Neuronal stem cell (in vitro differentiated cells): ENCODE measurements around the gene ASCC1.

ENCODE experiments used
- DNase-seq: peaks from one replicate; pipeline ENCODE4 v3.0.0-alpha.2; 2013; ENCODE audit warnings: low spot score
- H2AFZ ChIP-seq: one replicate; pipeline ENCODE4 v1.6.1; 2013; ENCODE audit warnings: mild to moderate bottlenecking, low read length, inconsistent platforms
- H2AK5ac ChIP-seq: 2 replicates; pipeline ENCODE4 v1.6.1; 2013; ENCODE audit warnings: low read depth, mild to moderate bottlenecking, inconsistent platforms, low read length, moderate library complexity, mixed read lengths
- H2BK120ac ChIP-seq: 2 replicates; pipeline ENCODE4 v1.6.1; 2013; ENCODE audit warnings: low read depth, mild to moderate bottlenecking, inconsistent platforms, low read length, moderate library complexity, mixed read lengths
- H2BK12ac ChIP-seq: one replicate; pipeline ENCODE4 v1.6.1; 2013; ENCODE audit warnings: low read length, inconsistent platforms
- H2BK15ac ChIP-seq: 2 replicates; pipeline ENCODE4 v1.6.1; 2013; ENCODE audit warnings: mild to moderate bottlenecking, low read length, inconsistent platforms, mixed read lengths
- H2BK5ac ChIP-seq: one replicate; pipeline ENCODE4 v1.6.1; 2013; ENCODE audit warnings: inconsistent platforms, mild to moderate bottlenecking, low read length, moderate library complexity
- H3K14ac ChIP-seq: one replicate; pipeline ENCODE4 v1.6.1; 2013; ENCODE audit warnings: low read length, inconsistent platforms
- H3K18ac ChIP-seq: 2 replicates; pipeline ENCODE4 v1.6.1; 2013; ENCODE audit warnings: low read length, inconsistent platforms
- H3K23ac ChIP-seq: 2 replicates; pipeline ENCODE4 v1.6.1; 2013; ENCODE audit warnings: low read depth, mild to moderate bottlenecking, mixed read lengths, low read length, inconsistent platforms; ENCODE audit not compliant: poor library complexity
- H3K27ac ChIP-seq: replicated peaks from 3 replicates; pipeline ENCODE4 v1.5.1; 2013; ENCODE audit warnings: low read length, inconsistent platforms
- H3K27me3 ChIP-seq, 3 experiments: 2 replicates each; pipeline ENCODE4 v1.6.1; 2013; ENCODE audit warnings: low read length in 3 of 3, mild to moderate bottlenecking in 2 of 3, inconsistent platforms in 1 of 3, low read depth in 1 of 3, mixed read lengths in 1 of 3, moderate library complexity in 1 of 3; ENCODE audit not compliant: control insufficient read depth in 3 of 3, insufficient read depth in 3 of 3
- H3K36me3 ChIP-seq, 2 donors: replicated peaks in 1 of 2; 2 replicates each; pipeline ENCODE4 v1.6.1; 2013; ENCODE audit warnings: low read length in 2 of 2; ENCODE audit not compliant: control insufficient read depth in 2 of 2, insufficient read depth in 2 of 2
- H3K4ac ChIP-seq: 2 replicates; pipeline ENCODE4 v1.6.1; 2013; ENCODE audit warnings: inconsistent platforms, mild to moderate bottlenecking, low read length, moderate library complexity
- H3K4me1 ChIP-seq, 2 donors: 1 replicate in 1 of 2; 2 replicates in 1 of 2; pipeline ENCODE4 v1.6.1; 2013; ENCODE audit warnings: low read length in 2 of 2, low read depth in 1 of 2; ENCODE audit not compliant: control insufficient read depth in 2 of 2, insufficient read depth in 1 of 2
- H3K4me2 ChIP-seq: one replicate; pipeline ENCODE4 v1.6.1; 2013; ENCODE audit warnings: mild to moderate bottlenecking, low read length, inconsistent platforms; ENCODE audit not compliant: insufficient read depth, poor library complexity, severe bottlenecking
- H3K4me3 ChIP-seq, 2 donors: 2 replicates each; pipeline ENCODE4 v1.5.1; 2013; ENCODE audit warnings: low read length in 2 of 2, mild to moderate bottlenecking in 2 of 2, inconsistent platforms in 1 of 2, moderate library complexity in 1 of 2
- H3K79me1 ChIP-seq: one replicate; pipeline ENCODE4 v1.6.1; 2013; ENCODE audit warnings: low read depth, mild to moderate bottlenecking, inconsistent platforms, low read length, moderate library complexity
- H3K9ac ChIP-seq: one replicate; pipeline ENCODE4 v1.6.1; 2013; ENCODE audit warnings: mild to moderate bottlenecking, low read depth, low read length, inconsistent platforms; ENCODE audit not compliant: poor library complexity
- H3K9me3 ChIP-seq, 2 donors: replicated peaks in 1 of 2; 2 replicates each; pipeline versions ENCODE3 to v1.6.1; 2013; ENCODE audit warnings: low read length in 2 of 2, mild to moderate bottlenecking in 2 of 2, inconsistent platforms in 1 of 2, low read depth in 1 of 2, mixed read lengths in 1 of 2, moderate library complexity in 1 of 2; ENCODE audit not compliant: control insufficient read depth in 2 of 2, insufficient read depth in 1 of 2
- H4K8ac ChIP-seq: one replicate; pipeline ENCODE4 v1.6.1; 2013; ENCODE audit warnings: low read depth, mild to moderate bottlenecking, inconsistent platforms, low read length, moderate library complexity
- H4K91ac ChIP-seq: one replicate; pipeline ENCODE4 v1.6.1; 2013; ENCODE audit warnings: low read length, low read depth, mild to moderate bottlenecking, inconsistent platforms; ENCODE audit not compliant: poor library complexity
- WGBS, 2 donors: extraction: QIAGEN DNeasy Blood & Tissue Kit; methylation state at CpG; one replicate each; pipeline ENCODE4 v1.1.7; 2013; ENCODE audit warnings: missing lambda C conversion rate in 2 of 2, mixed read lengths in 1 of 2; ENCODE audit not compliant: insufficient read length in 2 of 2, insufficient replicate concordance in 1 of 2; ENCODE audit errors: extremely low coverage in 2 of 2; 5-methylcytosine and 5-hydroxymethylcytosine counted together

Gene ASCC1

GRCh38 chr10:72092987-72093386 is 123.1 kb downstream of the ASCC1 start:
- no CpG with 5 or more reads among the region's 2 CpGs for WGBS, 2 donors
- Histone ChIP-seq H3K9me3 (no peaks in the 10 kb centered on the region), H3K14ac (no peak overlapping the region), H2AFZ (no peak overlapping the region), H2BK120ac (no peak overlapping the region), H3K4me3 (no peak overlapping the region), H3K4me1 (peaks cover 7 to 17% of the 10 kb centered on the region in 2 donors), H4K8ac (no peak overlapping the region), H2BK12ac (no peak overlapping the region), H3K18ac (no peak overlapping the region), H3K79me1 (no peaks in the 10 kb centered on the region), H2BK5ac (no peak overlapping the region), H3K27me3 (peaks cover 8 to 17% (median 14%) of the 10 kb centered on the region in 3 experiments), H2BK15ac (no peak overlapping the region), H3K4me2 (no peak overlapping the region), H2AK5ac (no peak overlapping the region), H3K36me3 (peaks cover 3 to 17% of the 10 kb centered on the region in 2 donors), H3K9ac (no peak overlapping the region), H3K27ac (no peak overlapping the region), H4K91ac (no peak overlapping the region), H3K4ac (no peak overlapping the region), H3K23ac (no peak overlapping the region)
- no peak for DNase-seq

- H4K8ac ChIP-seq: no peak overlapping the region
- H3K9ac ChIP-seq: no peak overlapping the region
- H3K79me1 ChIP-seq: no peaks in the 10 kb centered on the region
- H3K23ac ChIP-seq: no peak overlapping the region
- no CpG with 5 or more reads among the region's 8 CpGs for WGBS, 2 donors
- peaks cover 3 to 16% of the 10 kb centered on the region in 2 donors for H3K36me3 ChIP-seq
- DNase-seq: no peak
- no peak overlapping the region for H2BK12ac ChIP-seq
- H3K4me1 ChIP-seq: peaks cover 8 to 17% of the 10 kb centered on the region in 2 donors
- H3K9me3 ChIP-seq: no peaks in the 10 kb centered on the region
- no peak overlapping the region for H2BK5ac ChIP-seq
- no peak overlapping the region for H2AK5ac ChIP-seq
- H3K14ac ChIP-seq: no peak overlapping the region
- no peak overlapping the region for H2BK120ac ChIP-seq
- H3K4me2 ChIP-seq: no peak overlapping the region
- peaks cover 14 to 23% (median 20%) of the 10 kb centered on the region in 3 experiments for H3K27me3 ChIP-seq
- no peak overlapping the region for H4K91ac ChIP-seq
- no peak overlapping the region for H2AFZ ChIP-seq
- H2BK15ac ChIP-seq: no peak overlapping the region
- H3K4ac ChIP-seq: no peak overlapping the region
- no peak overlapping the region for H3K4me3 ChIP-seq
- H3K27ac ChIP-seq: no peak overlapping the region
- no peak overlapping the region for H3K18ac ChIP-seq
Observed at GRCh38 chr10:72092171-72092924, 123.7 kb downstream of the ASCC1 start.

- Histone ChIP-seq H3K4me2 (no peak overlapping the region), H4K8ac (no peak overlapping the region), H2BK5ac (no peak overlapping the region), H3K23ac (no peak overlapping the region), H3K14ac (no peak overlapping the region), H2AK5ac (no peak overlapping the region), H3K4ac (no peak overlapping the region), H3K4me1 (peaks cover 10 to 24% of the 10 kb centered on the region in 2 donors), H3K36me3 (no peaks in the 10 kb centered on the region), H2BK120ac (no peak overlapping the region), H3K9ac (no peak overlapping the region), H3K4me3 (no peak overlapping the region), H2AFZ (no peak overlapping the region), H3K18ac (no peak overlapping the region), H3K27ac (no peak overlapping the region), H3K79me1 (no peaks in the 10 kb centered on the region), H4K91ac (no peak overlapping the region), H3K9me3 (no peaks in the 10 kb centered on the region), H2BK12ac (no peak overlapping the region), H2BK15ac (no peak overlapping the region), H3K27me3 (peaks cover 19 to 43% (median 38%) of the 10 kb centered on the region in 3 experiments)
- WGBS, 2 donors: no CpG with 5 or more reads among the region's 3 CpGs
- no peak for DNase-seq
Observed at GRCh38 chr10:72090326-72090725, 125.8 kb downstream of the ASCC1 start.

- no peaks in the 10 kb centered on the region for H3K79me1 ChIP-seq
- no peak overlapping the region for H4K8ac ChIP-seq
- no peak overlapping the region for H3K23ac ChIP-seq
- H3K36me3 ChIP-seq: no peaks in the 10 kb centered on the region
- H2AFZ ChIP-seq: no peak overlapping the region
- H3K9me3 ChIP-seq: no peaks in the 10 kb centered on the region
- H2AK5ac ChIP-seq: no peak overlapping the region
- no peak overlapping the region for H3K14ac ChIP-seq
- WGBS, 2 donors: no CpG with 5 or more reads among the region's 6 CpGs
- H2BK120ac ChIP-seq: no peak overlapping the region
- no peak overlapping the region for H3K9ac ChIP-seq
- no peak overlapping the region for H3K27ac ChIP-seq
- no peak for DNase-seq
- H3K4me2 ChIP-seq: no peak overlapping the region
- H2BK15ac ChIP-seq: no peak overlapping the region
- H2BK12ac ChIP-seq: no peak overlapping the region
- H2BK5ac ChIP-seq: no peak overlapping the region
- no peak overlapping the region for H3K18ac ChIP-seq
- no peak overlapping the region for H3K4me3 ChIP-seq
- peaks cover 10 to 24% of the 10 kb centered on the region in 2 donors for H3K4me1 ChIP-seq
- no peak overlapping the region for H3K4ac ChIP-seq
- H4K91ac ChIP-seq: no peak overlapping the region
- H3K27me3 ChIP-seq: peaks cover 19 to 50% (median 38%) of the 10 kb centered on the region in 3 experiments
Observed at GRCh38 chr10:72089618-72090017, 126.5 kb downstream of the ASCC1 start.
